ENCODE measurements around the gene RND3. TPM values are rescaled to one million over a fixed set of nuclear protein-coding genes. Genes with fewer than 3 reads are reported as not detected.

RND3 gene
- total and polyA plus RNA-seq, 2 donors (not counting 1 experiment from before 2014, with no cell fraction given) = not detected

DNA sequence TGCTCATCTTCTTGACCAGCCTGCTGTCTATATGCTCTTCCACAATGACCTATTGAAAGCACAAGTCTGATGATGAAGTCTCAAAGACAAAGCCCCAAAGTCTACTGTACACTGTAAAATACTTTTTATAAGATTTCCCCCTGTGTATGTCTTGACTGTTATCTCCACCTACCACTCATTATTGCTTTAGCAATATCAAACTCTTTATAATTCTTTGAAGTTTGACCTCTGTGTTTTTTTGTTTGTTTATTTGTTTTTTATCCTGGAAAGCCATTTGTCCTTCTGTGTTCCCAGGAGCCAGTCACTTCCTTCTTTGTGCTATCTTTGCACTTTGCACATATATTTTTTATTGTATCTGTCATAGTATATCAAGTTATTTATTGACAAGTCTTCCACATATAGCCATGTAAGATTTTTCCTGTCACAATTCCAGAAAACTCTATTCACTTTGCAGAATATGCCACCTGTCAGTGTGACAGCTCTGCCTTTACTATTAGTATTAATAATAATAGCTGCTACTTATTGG is 66.3 kb downstream of the RND3 start:
- H3K4me1 Mint-ChIP-seq = no peaks in the 10 kb centered on the region
- intact Hi-C loops (cut with micrococcal nuclease) = no loop called here
- H3K9me3 Mint-ChIP-seq (ENCODE audit: insufficient read depth) = peaks cover 2% of the 10 kb centered on the region
- CTCF ChIA-PET = no interaction called here
- no peak overlapping the region for H3K27ac Mint-ChIP-seq
- H3K9ac ChIP-seq (ENCODE audit: low read length) = no peak overlapping the region
- no peaks in the 10 kb centered on the region for H4K20me1 ChIP-seq (ENCODE audit: control insufficient read depth, insufficient read depth, low read length, poor library complexity, severe bottlenecking)
- H3K79me2 ChIP-seq (ENCODE audit: control insufficient read depth, insufficient read depth, low read length) = no peaks in the 10 kb centered on the region
- H3K4me2 ChIP-seq (replicated peaks; ENCODE audit: low read depth, low read length, poor library complexity, severe bottlenecking) = no peak overlapping the region
- POLR2A ChIA-PET = no interaction called here
- no peak overlapping the region for H3K27ac ChIP-seq (ENCODE audit: low read length in 2 of 2)
- TF ChIP-seq, protein P1, sequence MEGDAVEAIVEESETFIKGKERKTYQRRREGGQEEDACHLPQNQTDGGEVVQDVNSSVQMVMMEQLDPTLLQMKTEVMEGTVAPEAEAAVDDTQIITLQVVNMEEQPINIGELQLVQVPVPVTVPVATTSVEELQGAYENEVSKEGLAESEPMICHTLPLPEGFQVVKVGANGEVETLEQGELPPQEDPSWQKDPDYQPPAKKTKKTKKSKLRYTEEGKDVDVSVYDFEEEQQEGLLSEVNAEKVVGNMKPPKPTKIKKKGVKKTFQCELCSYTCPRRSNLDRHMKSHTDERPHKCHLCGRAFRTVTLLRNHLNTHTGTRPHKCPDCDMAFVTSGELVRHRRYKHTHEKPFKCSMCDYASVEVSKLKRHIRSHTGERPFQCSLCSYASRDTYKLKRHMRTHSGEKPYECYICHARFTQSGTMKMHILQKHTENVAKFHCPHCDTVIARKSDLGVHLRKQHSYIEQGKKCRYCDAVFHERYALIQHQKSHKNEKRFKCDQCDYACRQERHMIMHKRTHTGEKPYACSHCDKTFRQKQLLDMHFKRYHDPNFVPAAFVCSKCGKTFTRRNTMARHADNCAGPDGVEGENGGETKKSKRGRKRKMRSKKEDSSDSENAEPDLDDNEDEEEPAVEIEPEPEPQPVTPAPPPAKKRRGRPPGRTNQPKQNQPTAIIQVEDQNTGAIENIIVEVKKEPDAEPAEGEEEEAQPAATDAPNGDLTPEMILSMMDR (IDR thresholded peaks at IDR 0.05) = no peak
- no peak for TF ChIP-seq EZH2 (IDR thresholded peaks at IDR 0.05; ENCODE audit: borderline replicate concordance, insufficient read depth, low read depth, low read length, poor library complexity, severe bottlenecking)
- H3K27me3 Mint-ChIP-seq = no peaks in the 10 kb centered on the region
- H3K4me1 ChIP-seq (ENCODE audit: control insufficient read depth in 2 of 2, insufficient read depth in 2 of 2, low read length in 2 of 2) = no peaks in the 10 kb centered on the region
- ATAC-seq (ENCODE audit: low read depth) (no peak), DNase-seq (no peak)
- H3K36me3 ChIP-seq (replicated peaks in 1 of 2; ENCODE audit: control extremely low read depth in 1 of 2, control insufficient read depth in 1 of 2, extremely low read depth in 1 of 2, insufficient read depth in 2 of 2, low read length in 1 of 2) = no peaks in the 10 kb centered on the region
- peaks cover 0 to 7% (median 0%) of the 10 kb centered on the region in 3 donors for H3K9me3 ChIP-seq (ENCODE audit: control extremely low read depth in 1 of 3, control insufficient read depth in 2 of 3, insufficient read depth in 1 of 3, low read length in 2 of 3)
- H3K4me3 ChIP-seq (ENCODE audit: control extremely low read depth in 1 of 5, extremely low read depth in 1 of 5, insufficient read depth in 1 of 5, low read depth in 2 of 5, low read length in 4 of 5) = no peak overlapping the region
- H3K27me3 ChIP-seq (replicated peaks in 1 of 4; ENCODE audit: control extremely low read depth in 1 of 4, control insufficient read depth in 3 of 4, insufficient read depth in 4 of 4, low read length in 3 of 4) = no peaks in the 10 kb centered on the region
- H2AFZ ChIP-seq (ENCODE audit: insufficient read depth, low read depth, low read length, poor library complexity, severe bottlenecking) = no peak overlapping the region
- no peak overlapping the region for H3K4me3 Mint-ChIP-seq

DNA sequence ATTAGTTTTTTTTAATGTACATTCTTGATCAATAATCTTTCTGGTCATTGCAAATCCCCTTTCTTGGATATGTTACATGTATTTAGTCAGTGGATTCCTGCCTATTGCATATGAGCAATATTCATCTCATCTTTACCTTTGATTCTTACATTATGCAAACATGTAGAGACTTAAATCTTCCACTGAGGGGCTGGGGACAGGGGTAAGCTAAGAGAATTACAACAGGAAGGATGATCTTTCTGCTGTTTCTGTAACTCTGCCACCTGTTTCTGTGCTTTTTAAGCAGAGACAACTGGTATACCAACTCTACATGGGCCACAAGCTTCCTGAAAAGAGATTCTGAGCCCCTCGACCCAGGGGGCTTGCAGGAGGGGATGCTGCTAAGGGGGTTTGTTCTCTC is 68.6 kb downstream of the RND3 start:
- H3K9ac ChIP-seq (ENCODE audit: low read length) = no peak overlapping the region
- no CpG with 5 or more reads among the region's 1 CpG for WGBS (ENCODE audit: insufficient coverage)
- no peaks in the 10 kb centered on the region for H3K27me3 Mint-ChIP-seq
- H3K27ac Mint-ChIP-seq = no peak overlapping the region
- ATAC-seq (ENCODE audit: low read depth) = no peak
- H2AFZ ChIP-seq (ENCODE audit: insufficient read depth, low read depth, low read length, poor library complexity, severe bottlenecking) = no peak overlapping the region
- intact Hi-C loops (cut with micrococcal nuclease) = no loop called here
- peaks cover 0 to 2% (median 0%) of the 10 kb centered on the region in 3 donors for H3K9me3 ChIP-seq (ENCODE audit: control extremely low read depth in 1 of 3, control insufficient read depth in 2 of 3, insufficient read depth in 1 of 3, low read length in 2 of 3)
- ChIA-PET CTCF (no interaction called here), POLR2A (no interaction called here)
- TF ChIP-seq, protein P1 (IDR thresholded peaks at IDR 0.05) = no peak
- no peaks in the 10 kb centered on the region for H3K4me1 Mint-ChIP-seq
- no peak overlapping the region for H3K27ac ChIP-seq (ENCODE audit: low read length in 2 of 2)
- H3K27me3 ChIP-seq (replicated peaks in 1 of 4; ENCODE audit: control extremely low read depth in 1 of 4, control insufficient read depth in 3 of 4, insufficient read depth in 4 of 4, low read length in 3 of 4) = no peaks in the 10 kb centered on the region
- DNase-seq = no peak
- H3K9me3 Mint-ChIP-seq (ENCODE audit: insufficient read depth) = peaks cover 2% of the 10 kb centered on the region
- no peaks in the 10 kb centered on the region for H3K36me3 ChIP-seq (replicated peaks in 1 of 2; ENCODE audit: control extremely low read depth in 1 of 2, control insufficient read depth in 1 of 2, extremely low read depth in 1 of 2, insufficient read depth in 2 of 2, low read length in 1 of 2)
- H4K20me1 ChIP-seq (ENCODE audit: control insufficient read depth, insufficient read depth, low read length, poor library complexity, severe bottlenecking) = no peaks in the 10 kb centered on the region
- H3K79me2 ChIP-seq (ENCODE audit: control insufficient read depth, insufficient read depth, low read length) = no peaks in the 10 kb centered on the region
- no peak overlapping the region for H3K4me2 ChIP-seq (replicated peaks; ENCODE audit: low read depth, low read length, poor library complexity, severe bottlenecking)
- H3K4me1 ChIP-seq (ENCODE audit: control insufficient read depth in 2 of 2, insufficient read depth in 2 of 2, low read length in 2 of 2) = no peaks in the 10 kb centered on the region
- H3K4me3 ChIP-seq (ENCODE audit: control extremely low read depth in 1 of 5, extremely low read depth in 1 of 5, insufficient read depth in 1 of 5, low read depth in 2 of 5, low read length in 4 of 5) = no peak overlapping the region
- no peak overlapping the region for H3K4me3 Mint-ChIP-seq
